K562 (cell line): ENCODE data around the gene C13orf46. TPM values are rescaled to one million over a fixed set of nuclear protein-coding genes. Genes with fewer than 3 reads are reported as not detected.

Source experiments
- ATAC-seq: fragments of 200-7000 bp; cut with Tn5 transposase; 3 replicates; pipeline ENCODE4 v1.9.1; 2020; ENCODE audit warnings: moderate library complexity
- BruUV-seq: library from RNA; stranded (reverse); fragments of 400-500 nt; replicated peaks from 2 replicates; lab custom pipeline; 2021; lab: Mats Ljungman, UMichigan
- CTCF ChIA-PET: fragments of 300-600 bp; formaldehyde crosslinking; extraction: SDS; loops from one replicate; lab custom pipeline; 2021; ENCODE audit warnings: low intra/inter-chr PET ratio; lab: Yijun Ruan, JAX
- POLR2A ChIA-PET: fragments of 300-600, 350-650 bp; sonication (Branson Sonifier 250); formaldehyde crosslinking; extraction: SDS; loops from one replicate; lab custom pipeline; 2021; ENCODE audit warnings: antibody characterized with exemption, inconsistent platforms; lab: Yijun Ruan, JAX
- DNase-seq, 4 experiments: peaks; one replicate each; pipeline versions ENCODE4 v3.0.0 to v3.0.0-alpha.2; 2011 to 2018; ENCODE audit warnings: low spot score in 3 of 4, mixed read lengths in 3 of 4; ENCODE audit errors: extremely low read depth in 1 of 4
- FAIRE-seq: peaks from 2 replicates; lab custom pipeline; 2011; peaks lifted over from hg19 to GRCh38; lab: Jason Lieb, UNC
- H2AFZ ChIP-seq: 2 replicates; pipeline ENCODE4 v1.6.0; 2011; ENCODE audit warnings: low read depth, low read length, control low read depth, inconsistent platforms
- H3K27ac ChIP-seq: fragments of 200-600 bp; 3 replicates; pipeline ENCODE4 v1.8.0; 2011; ENCODE audit warnings: low read depth, mild to moderate bottlenecking, control low read depth, inconsistent platforms, low read length, moderate library complexity, mixed read lengths; ENCODE audit errors: extremely low read depth
- H3K27me3 ChIP-seq, 2 experiments: fragments of 300-600 bp in 1 of 2; 2 replicates in 1 of 2; 3 replicates in 1 of 2; pipeline versions ENCODE4 v1.6.0 to v1.8.0; 2011; ENCODE audit warnings: inconsistent platforms in 2 of 2, low read length in 2 of 2, mild to moderate bottlenecking in 1 of 2, mixed read lengths in 1 of 2, moderate library complexity in 1 of 2; ENCODE audit not compliant: control insufficient read depth in 2 of 2, insufficient read depth in 2 of 2
- H3K36me3 ChIP-seq: fragments of 300-600 bp; 3 replicates; pipeline ENCODE4 v1.8.0; 2011; ENCODE audit warnings: mild to moderate bottlenecking, low read length, inconsistent platforms; ENCODE audit not compliant: control insufficient read depth, insufficient read depth
- H3K4me1 ChIP-seq, 2 experiments: fragments of 200-600 bp in 1 of 2; replicated peaks in 1 of 2; 2 replicates in 1 of 2; 3 replicates in 1 of 2; pipeline versions ENCODE4 v1.5.1 to v1.8.0; 2011; ENCODE audit warnings: inconsistent platforms in 2 of 2, low read length in 2 of 2, mild to moderate bottlenecking in 1 of 2, mixed read lengths in 1 of 2, moderate library complexity in 1 of 2; ENCODE audit not compliant: control insufficient read depth in 2 of 2, insufficient read depth in 2 of 2
- H3K4me2 ChIP-seq: 2 replicates; pipeline ENCODE4 v1.6.1; 2011; ENCODE audit warnings: low read length, control low read depth, inconsistent platforms, mixed read lengths; ENCODE audit not compliant: insufficient read depth
- H3K4me3 ChIP-seq: fragments of 200-600 bp; sonication (generic), shearing (Covaris generic); 2 replicates; pipeline ENCODE4 v1.5.1; 2016; ENCODE audit warnings: control low read depth, inconsistent platforms
- H3K79me2 ChIP-seq: fragments of 200-600 bp; 3 replicates; pipeline ENCODE4 v1.8.0; 2011; ENCODE audit warnings: low read length, inconsistent platforms; ENCODE audit not compliant: control insufficient read depth, insufficient read depth
- H3K9ac ChIP-seq, 2 experiments: 2 replicates each; pipeline versions ENCODE4 v1.6.0 to v1.6.1; 2011; ENCODE audit warnings: low read depth in 2 of 2, low read length in 2 of 2, control low read depth in 1 of 2, inconsistent platforms in 1 of 2, mild to moderate bottlenecking in 1 of 2, mixed read lengths in 1 of 2; ENCODE audit not compliant: insufficient read depth in 1 of 2
- H3K9me1 ChIP-seq: one replicate; pipeline ENCODE4 v1.6.0; 2011; ENCODE audit warnings: inconsistent platforms, mild to moderate bottlenecking, low read length, moderate library complexity; ENCODE audit not compliant: control insufficient read depth, insufficient read depth
- H3K9me3 ChIP-seq: replicated peaks from 2 replicates; pipeline ENCODE4 v1.5.1; 2011; ENCODE audit warnings: low read depth, low read length, inconsistent platforms; ENCODE audit not compliant: control insufficient read depth, insufficient read depth
- H4K20me1 ChIP-seq: replicated peaks from 2 replicates; pipeline ENCODE4 v1.6.1; 2011; ENCODE audit warnings: low read length, inconsistent platforms, mixed read lengths; ENCODE audit not compliant: control insufficient read depth, insufficient read depth
- CHAMP1 ChIP-seq: fragments of 450-650 bp; IDR thresholded peaks from 2 replicates; pipeline ENCODE4 v1.6.1; 2016; ENCODE audit warnings: mild to moderate bottlenecking
- JUN ChIP-seq, 2 experiments: sonication (generic) in 1 of 2; formaldehyde crosslinking in 1 of 2; IDR thresholded peaks; 2 replicates each; pipeline versions ENCODE4 v1.6.1 to v1.8.0; 2012 to 2022; ENCODE audit warnings: borderline replicate concordance in 2 of 2, mild to moderate bottlenecking in 2 of 2, improper control_type of control experiment in 1 of 2, low read depth in 1 of 2, low read length in 1 of 2, missing genetic modification reagents in 1 of 2
- MTA2 ChIP-seq: fragments of 450-650 bp; IDR thresholded peaks from 2 replicates; pipeline ENCODE4 v1.6.1; 2016; ENCODE audit warnings: low read depth
- WHSC1 ChIP-seq: IDR thresholded peaks from one replicate; pipeline ENCODE4 v1.6.1; 2012; ENCODE audit warnings: low read length, control low read depth, inconsistent platforms
- ZNF263 ChIP-seq: sonication (generic); formaldehyde crosslinking; IDR thresholded peaks from 2 replicates; pipeline ENCODE4 v1.8.0; 2022; ENCODE audit warnings: mild to moderate bottlenecking, missing genetic modification reagents, borderline replicate concordance
- WGBS: fragments of 100-300 bp; shearing (Covaris generic); methylation state at CpG from one replicate; pipeline ENCODE4 v1.1.6; 2016; ENCODE audit warnings: low coverage, mixed read lengths; ENCODE audit not compliant: insufficient coverage; ENCODE audit errors: missing lambda C conversion rate; 5-methylcytosine and 5-hydroxymethylcytosine counted together
- in situ Hi-C: fragments of 300-500 bp; cut with MboI; formaldehyde crosslinking; loops from 4 replicates; pipeline ENCODE4 v1.15.0; 2018; ENCODE audit warnings: inconsistent platforms, mixed read lengths
- intact Hi-C: fragments of 100-400 bp; cut with micrococcal nuclease; formaldehyde crosslinking; loops from 2 replicates; pipeline ENCODE4 v1.14.2; 2022
- polyA plus RNA-seq, 8 experiments: library from polyadenylated mRNA; depleted of rRNA in 4 of 8; stranded (reverse) in 5 of 8; unstranded in 3 of 8; fragments of >200 nt; fragmentation: Nextera tagmentation in 2 of 8; fragmentation: Illumina TruSeq in 1 of 8; extraction: Ambion mirVana in 2 of 8; extraction: Trizol in 1 of 8; gene quantifications; 2 replicates each; pipeline versions ENCODE4 v1.2.1 to v1.2.3, GENCODE V29; 2011 to 2014; ENCODE audit warnings: inconsistent platforms in 1 of 8, missing spikeins in 1 of 8
- total RNA-seq, 7 experiments: library from RNA; depleted of rRNA in 6 of 7; stranded (reverse); fragments of >200 nt in 6 of 7; fragmentation: Illumina TruSeq in 2 of 7; extraction: Trizol in 2 of 7; gene quantifications; 2 replicates each; pipeline versions ENCODE4 v1.2.1 to v1.2.3, GENCODE V29; 2011 to 2021; ENCODE audit warnings: low replicate concordance in 1 of 7

The C13orf46 gene
- total and polyA plus RNA-seq, 9 of the 15 experiments (the other 6 are each of a cell fraction or from before 2014, with no cell fraction given), result 0.04 to 0.24 (median 0.05) TPM; not detected in 4

GRCh38 chr13:113938716-113939115 is 35.2 kb downstream of the C13orf46 start (continued):
- TF ChIP-seq WHSC1 (no peak), MTA2 (no peak)
- TF ChIP-seq, all 486 proteins: peak for 0

- Histone ChIP-seq H3K4me3 (no peak overlapping the region), H3K4me1 (peaks cover 0 to 17% of the 10 kb centered on the region in 2 experiments; a peak in 2 of 5 replicates), H3K27me3 (peaks cover 43 to 91% of the 10 kb centered on the region in 2 experiments), H3K27ac (no peak overlapping the region), H3K36me3 (no peaks in the 10 kb centered on the region), H3K9ac (no peak overlapping the region), H3K9me3 (no peaks in the 10 kb centered on the region), H3K9me1 (no peaks in the 10 kb centered on the region), H4K20me1 (no peaks in the 10 kb centered on the region; the same call in 1 of the 2 replicates), H3K4me2 (no peak overlapping the region), H2AFZ (no peak overlapping the region), H3K79me2 (no peaks in the 10 kb centered on the region)
- BruUV-seq, result no TSS peak
- DNase-seq (no peak), FAIRE-seq (no peak), ATAC-seq (no peak)
- intact Hi-C loops, result no loop called here
- CTCF ChIA-PET, result no interaction called here
- TF ChIP-seq JUN (IDR thresholded peaks at IDR 0.05; ENCODE audit: borderline replicate concordance, low read depth, low read length) (no peak), JUN (CRISPR knock-in tag; IDR thresholded peaks at IDR 0.05; ENCODE audit: borderline replicate concordance) (no peak), CHAMP1 (no peak), ZNF263 (CRISPR knock-in tag) (peak; percentile 75)
- in situ Hi-C loops, result no loop called here
- 6% methylated on average over 7 of the region's 7 CpGs for WGBS
- POLR2A ChIA-PET, result interaction anchor here (0.9 kb wide), 2 partner anchors 9 to 12 kb away, joined by 3 read pairs; no protein-coding TSS in a partner anchor
These were observed 35.6 kb downstream of the C13orf46 start for GRCh38 chr13:113938246-113938645.
